IMR-90 (cell line): ENCODE data around the gene PAPLN. TPM values are rescaled to one million over a fixed set of nuclear protein-coding genes. Genes with fewer than 3 reads are reported as not detected.
A peak's percentile ranks its signal among the peaks of the same experiment; 100 is the strongest.

ENCODE experiments used
- ATAC-seq: fragments of 200-7000 bp; cut with Tn5 transposase; 2 replicates; pipeline ENCODE4 v1.9.1; 2020; ENCODE audit warnings: low read depth, mild to moderate bottlenecking, moderate library complexity
- BruUV-seq: library from RNA; stranded (reverse); fragments of 400-500 nt; replicated peaks from 2 replicates; lab custom pipeline; 2021; lab: Mats Ljungman, UMichigan
- CTCF ChIA-PET: fragments of 300-600 bp; formaldehyde crosslinking; extraction: SDS; loops from one replicate; lab custom pipeline; 2021; ENCODE audit warnings: antibody characterized with exemption; lab: Yijun Ruan, JAX
- POLR2A ChIA-PET: fragments of 300-600 bp; sonication (Branson Sonifier 250); formaldehyde crosslinking; loops from one replicate; lab custom pipeline; 2022; ENCODE audit warnings: antibody characterized with exemption; ENCODE audit not compliant: unreplicated experiment; lab: Charles Lee
- DNase-seq: peaks from one replicate; pipeline ENCODE4 v3.0.0; 2013
- H2AFZ ChIP-seq: replicated peaks from 2 replicates; pipeline ENCODE3; 2013; ENCODE audit warnings: low read length, mild to moderate bottlenecking; ENCODE audit not compliant: poor library complexity
- H2AK5ac ChIP-seq: 2 replicates; pipeline ENCODE4 v1.6.1; 2013; ENCODE audit warnings: low read depth, low read length, inconsistent platforms
- H2AK9ac ChIP-seq: replicated peaks from 2 replicates; pipeline ENCODE3; 2013; ENCODE audit warnings: mild to moderate bottlenecking, low read depth, low read length, moderate library complexity; ENCODE audit not compliant: poor library complexity
- H2BK120ac ChIP-seq: 2 replicates; pipeline ENCODE4 v1.6.1; 2013; ENCODE audit warnings: low read depth, low read length, inconsistent platforms
- H2BK15ac ChIP-seq: 3 replicates; pipeline ENCODE4 v1.6.1; 2013; ENCODE audit warnings: low read depth, low read length, inconsistent platforms
- H2BK20ac ChIP-seq: 2 replicates; pipeline ENCODE4 v1.6.1; 2013; ENCODE audit warnings: low read depth, mild to moderate bottlenecking, inconsistent platforms, low read length, moderate library complexity
- H2BK5ac ChIP-seq: 2 replicates; pipeline ENCODE4 v1.6.1; 2013; ENCODE audit warnings: mild to moderate bottlenecking, low read depth, low read length, inconsistent platforms; ENCODE audit not compliant: poor library complexity, severe bottlenecking
- H3K14ac ChIP-seq: replicated peaks from 2 replicates; pipeline ENCODE4 v1.6.1; 2013; ENCODE audit warnings: low read depth, low read length, inconsistent platforms
- H3K18ac ChIP-seq: 2 replicates; pipeline ENCODE4 v1.6.1; 2013; ENCODE audit warnings: low read depth, low read length, control low read depth
- H3K23ac ChIP-seq: 2 replicates; pipeline ENCODE4 v1.6.1; 2013; ENCODE audit warnings: low read depth, low read length, inconsistent platforms
- H3K27ac ChIP-seq: 2 replicates; pipeline ENCODE4 v1.5.1; 2013; ENCODE audit warnings: mild to moderate bottlenecking, control low read depth, low read length; ENCODE audit not compliant: insufficient read depth
- H3K27me3 ChIP-seq: 2 replicates; pipeline ENCODE4 v1.6.1; 2013; ENCODE audit warnings: low read length; ENCODE audit not compliant: control insufficient read depth, insufficient read depth
- H3K36me3 ChIP-seq: 2 replicates; pipeline ENCODE4 v1.6.1; 2013; ENCODE audit warnings: low read length, mixed read lengths; ENCODE audit not compliant: control insufficient read depth, insufficient read depth
- H3K4ac ChIP-seq: 2 replicates; pipeline ENCODE4 v1.6.1; 2013; ENCODE audit warnings: low read depth, low read length, inconsistent platforms
- H3K4me1 ChIP-seq: 2 replicates; pipeline ENCODE4 v1.6.1; 2013; ENCODE audit warnings: low read length, mixed read lengths; ENCODE audit not compliant: control insufficient read depth, insufficient read depth
- H3K4me2 ChIP-seq: 2 replicates; pipeline ENCODE4 v1.6.1; 2013; ENCODE audit warnings: low read depth, mild to moderate bottlenecking, control low read depth, low read length, moderate library complexity
- H3K4me3 ChIP-seq: 2 replicates; pipeline ENCODE4 v1.5.1; 2013; ENCODE audit warnings: low read depth, mild to moderate bottlenecking, control low read depth, low read length, moderate library complexity; ENCODE audit not compliant: insufficient read depth
- H3K56ac ChIP-seq: 2 replicates; pipeline ENCODE4 v1.6.1; 2013; ENCODE audit warnings: low read length, inconsistent platforms; ENCODE audit not compliant: insufficient read depth; ENCODE audit errors: extremely low read depth
- H3K79me1 ChIP-seq, 2 experiments: 2 replicates each; pipeline ENCODE4 v1.6.1; 2013; ENCODE audit warnings: low read length in 2 of 2, inconsistent platforms in 1 of 2, low read depth in 1 of 2
- H3K9ac ChIP-seq: 2 replicates; pipeline ENCODE4 v1.6.1; 2013; ENCODE audit warnings: low read depth, low read length, control low read depth
- H3K9me1 ChIP-seq: 2 replicates; pipeline ENCODE4 v1.6.1; 2013; ENCODE audit warnings: low read length, inconsistent platforms; ENCODE audit not compliant: insufficient read depth
- H3K9me3 ChIP-seq: 2 replicates; pipeline ENCODE4 v1.6.1; 2013; ENCODE audit warnings: low read length; ENCODE audit not compliant: control insufficient read depth, insufficient read depth
- H4K20me1 ChIP-seq: 2 replicates; pipeline ENCODE4 v1.6.1; 2013; ENCODE audit warnings: low read length, inconsistent platforms; ENCODE audit not compliant: insufficient read depth
- H4K5ac ChIP-seq: 2 replicates; pipeline ENCODE4 v1.6.1; 2013; ENCODE audit warnings: mild to moderate bottlenecking, low read depth, low read length, control low read depth
- H4K8ac ChIP-seq, 2 experiments: 2 replicates each; pipeline ENCODE4 v1.6.1; 2013; ENCODE audit warnings: low read depth in 2 of 2, low read length in 2 of 2, control low read depth in 1 of 2, inconsistent platforms in 1 of 2
- H4K91ac ChIP-seq: 2 replicates; pipeline ENCODE4 v1.6.1; 2013; ENCODE audit warnings: low read depth, low read length, inconsistent platforms; ENCODE audit not compliant: insufficient read depth
- CEBPB ChIP-seq: IDR thresholded peaks from 2 replicates; pipeline ENCODE4 v1.6.1; 2012; ENCODE audit warnings: low read depth, low read length, improper control_type of control experiment
- CHD1 ChIP-seq: IDR thresholded peaks from 2 replicates; pipeline ENCODE4 v1.6.1; 2012; ENCODE audit warnings: low read depth, low read length, improper control_type of control experiment
- CTCF ChIP-seq: conservative IDR thresholded peaks from 2 replicates; pipeline ENCODE4 v1.5.1; 2012; ENCODE audit warnings: mild to moderate bottlenecking, low read depth, low read length, improper control_type of control experiment
- RAD21 ChIP-seq: IDR thresholded peaks from 2 replicates; pipeline ENCODE4 v1.6.1; 2012; ENCODE audit warnings: low read length, improper control_type of control experiment
- RCOR1 ChIP-seq: IDR thresholded peaks from 2 replicates; pipeline ENCODE4 v1.6.1; 2012; ENCODE audit warnings: mild to moderate bottlenecking, low read length, improper control_type of control experiment; ENCODE audit not compliant: insufficient replicate concordance
- SMC3 ChIP-seq: fragments of 150-350 bp; IDR thresholded peaks from 2 replicates; pipeline ENCODE4 v1.6.1; 2016; ENCODE audit warnings: low read depth, mild to moderate bottlenecking, antibody characterized with exemption, low read length, moderate library complexity
- WGBS, 2 experiments: methylation state at CpG; one replicate each; pipeline versions ENCODE4 v1.1.5 to v1.1.7; 2013; ENCODE audit warnings: missing lambda C conversion rate in 2 of 2; ENCODE audit not compliant: insufficient read length in 1 of 2; ENCODE audit errors: extremely low coverage in 2 of 2; 5-methylcytosine and 5-hydroxymethylcytosine counted together
- dilution Hi-C: fragments of 300-500 bp; cut with HindIII; formaldehyde crosslinking; loops from one replicate; pipeline ENCODE4 v1.14.3; 2018; ENCODE audit warnings: low sequenced_read_pairs; ENCODE audit not compliant: unreplicated experiment
- in situ Hi-C: fragments of 300-500 bp; cut with MboI; formaldehyde crosslinking; loops from 3 replicates; pipeline ENCODE4 v1.14.3; 2019; ENCODE audit warnings: low sequenced_read_pairs, inconsistent platforms, mixed read lengths
- intact Hi-C: fragments of 100-400 bp; cut with micrococcal nuclease; formaldehyde crosslinking; loops from 2 replicates; pipeline ENCODE4 v1.10.0; 2022
- polyA plus RNA-seq, 3 experiments: library from polyadenylated mRNA; depleted of rRNA; stranded (reverse); fragments of >200 nt; gene quantifications; 2 replicates each; pipeline ENCODE4 v1.2.3, GENCODE V29; 2012; ENCODE audit warnings: low replicate concordance in 1 of 3
- total RNA-seq: library from RNA; depleted of rRNA; stranded (reverse); fragments of >200 nt; gene quantifications from 2 replicates; pipeline ENCODE4 v1.2.3, GENCODE V29; 2012

Gene PAPLN
- total and polyA plus RNA-seq, 2 of the 4 experiments (the other 2 are of a cell fraction): 0.36 to 1.2 TPM

- 0 out of 4 replicates have a peak, but pooled peaks cover 0 to 5% of the 10 kb centered on the region in 2 experiments for H3K79me1 ChIP-seq
- ChIA-PET CTCF (interaction anchor here (1.2 kb wide), 1 partner anchor 16 kb away, joined by 3 read pairs; no protein-coding TSS in a partner anchor), POLR2A (no interaction called here)
- dilution Hi-C loops: no loop called here
- H3K4me1 ChIP-seq: peaks cover 22% of the 10 kb centered on the region
- H2BK20ac ChIP-seq: no peak overlapping the region
- H3K9me1 ChIP-seq: peaks cover 9% of the 10 kb centered on the region
- H3K9ac ChIP-seq: no peak overlapping the region
- H3K56ac ChIP-seq: no peak overlapping the region
- no peak overlapping the region for H2BK120ac ChIP-seq
- H2BK5ac ChIP-seq: no peak overlapping the region
- no peak overlapping the region for H3K4ac ChIP-seq
- TF ChIP-seq SMC3 (no peak), RAD21 (no peak), CHD1 (no peak), CEBPB (no peak), RCOR1 (no peak), CTCF (no peak)
- H2AFZ ChIP-seq: no peak overlapping the region
- in situ Hi-C loops: no loop called here
- no peaks in the 10 kb centered on the region for H3K36me3 ChIP-seq
- peaks cover 8% of the 10 kb centered on the region for H4K20me1 ChIP-seq
- intact Hi-C loops: no loop called here
- no peak overlapping the region for H2AK9ac ChIP-seq
- H4K91ac ChIP-seq: no peak overlapping the region
- H3K4me3 ChIP-seq: no peak overlapping the region
- H4K5ac ChIP-seq: no peak overlapping the region
- no peak overlapping the region for H2AK5ac ChIP-seq
- BruUV-seq: no TSS peak
- H3K14ac ChIP-seq: no peak overlapping the region
- WGBS, 2 experiments: no CpG with 5 or more reads among the region's 8 CpGs
- peaks cover 41% of the 10 kb centered on the region for H3K27me3 ChIP-seq
- DNase-seq (peak; percentile 68), ATAC-seq (peak; percentile 9; the same call in 1 of the 2 replicates)
- no peaks in the 10 kb centered on the region for H3K9me3 ChIP-seq
- H3K23ac ChIP-seq: no peak overlapping the region
- no peak overlapping the region for H2BK15ac ChIP-seq
- H3K4me2 ChIP-seq: no peak overlapping the region
- H4K8ac ChIP-seq: no peak overlapping the region
- H3K27ac ChIP-seq: no peak overlapping the region
- no peak overlapping the region for H3K18ac ChIP-seq
These were observed 4.3 kb upstream of the PAPLN start for GRCh38 chr14:73232984-73233383.
